GM23338 (cell line): Measurements from ENCODE around the gene UBAC2. TPM values are rescaled to one million over a fixed set of nuclear protein-coding genes. Genes with fewer than 3 reads are reported as not detected.

Experiments used
- ATAC-seq: fragments of 200-7000 bp; cut with Tn5 transposase; 3 replicates; pipeline ENCODE4 v1.9.1; 2020
- DNase-seq: peaks from one replicate; pipeline ENCODE4 v3.0.0-alpha.2; 2015; ENCODE audit warnings: low spot score
- H2AFZ ChIP-seq: fragments of 200-600 bp; sonication (generic); 2 replicates; pipeline ENCODE4 v1.8.0; 2016; ENCODE audit warnings: antibody characterized with exemption, mild to moderate bottlenecking, moderate library complexity
- H3F3A ChIP-seq: fragments of 200-600 bp; sonication (generic); replicated peaks from 2 replicates; pipeline ENCODE4 v1.8.0; 2017; ENCODE audit warnings: antibody characterized with exemption, mixed run types, low read depth
- H3K27ac ChIP-seq: fragments of 200-600 bp; sonication (generic); 2 replicates; pipeline ENCODE4 v1.6.1; 2016; ENCODE audit warnings: low read depth
- H3K27me3 ChIP-seq: fragments of 200-600 bp; sonication (generic); 2 replicates; pipeline ENCODE4 v1.8.0; 2016; ENCODE audit warnings: mild to moderate bottlenecking, mixed run types, moderate library complexity; ENCODE audit not compliant: insufficient read depth
- H3K36me3 ChIP-seq: fragments of 200-600 bp; sonication (generic); 2 replicates; pipeline ENCODE4 v1.8.0; 2016; ENCODE audit warnings: mild to moderate bottlenecking; ENCODE audit not compliant: insufficient read depth
- H3K4me1 ChIP-seq: fragments of 200-600 bp; sonication (generic); 2 replicates; pipeline ENCODE4 v1.8.0; 2016; ENCODE audit warnings: mild to moderate bottlenecking, moderate library complexity; ENCODE audit not compliant: insufficient read depth
- H3K4me2 ChIP-seq: fragments of 200-600 bp; sonication (generic); 2 replicates; pipeline ENCODE4 v1.7.1; 2017; ENCODE audit warnings: mixed run types
- H3K4me3 ChIP-seq: fragments of 200-600 bp; sonication (generic); 2 replicates; pipeline ENCODE4 v1.6.1; 2016; ENCODE audit warnings: mixed run types
- H3K79me2 ChIP-seq: fragments of 200-600 bp; sonication (generic); replicated peaks from 2 replicates; pipeline ENCODE4 v1.8.0; 2017; ENCODE audit warnings: mild to moderate bottlenecking; ENCODE audit not compliant: insufficient read depth
- H3K9me2 ChIP-seq: fragments of 200-600 bp; sonication (generic); 2 replicates; pipeline ENCODE4 v1.8.0; 2017; ENCODE audit not compliant: insufficient read depth
- H4K20me1 ChIP-seq: fragments of 200-600 bp; sonication (generic); replicated peaks from 2 replicates; pipeline ENCODE4 v1.8.0; 2017; ENCODE audit warnings: mild to moderate bottlenecking; ENCODE audit not compliant: insufficient read depth
- H3K27ac Mint-ChIP-seq: 2 replicates; pipeline ENCODE4 v1.8.0; 2020; ENCODE audit warnings: inconsistent platforms, mild to moderate bottlenecking, moderate library complexity, mixed read lengths
- H3K27me3 Mint-ChIP-seq: 3 replicates; pipeline ENCODE4 v1.8.0; 2022; ENCODE audit warnings: low read depth, mild to moderate bottlenecking, moderate library complexity, mixed read lengths, inconsistent platforms; ENCODE audit not compliant: insufficient read depth, poor library complexity
- H3K36me3 Mint-ChIP-seq: 3 replicates; pipeline ENCODE4 v1.8.0; 2021; ENCODE audit warnings: low read depth, mild to moderate bottlenecking, inconsistent platforms, moderate library complexity, mixed read lengths
- H3K4me1 Mint-ChIP-seq: 3 replicates; pipeline ENCODE4 v1.8.0; 2020; ENCODE audit warnings: mild to moderate bottlenecking, inconsistent platforms, mixed read lengths
- H3K4me3 Mint-ChIP-seq: 3 replicates; pipeline ENCODE4 v1.8.0; 2021; ENCODE audit warnings: moderate library complexity, mild to moderate bottlenecking, inconsistent platforms, mixed read lengths
- H3K9me3 Mint-ChIP-seq: 3 replicates; pipeline ENCODE4 v1.8.0; 2020; ENCODE audit warnings: moderate library complexity, mild to moderate bottlenecking, inconsistent platforms, mixed read lengths
- CREB1 ChIP-seq: fragments of 250-450 bp; sonication (Bioruptor Pico); IDR thresholded peaks from 2 replicates; pipeline ENCODE4 v1.5.0; 2020; ENCODE audit warnings: low read depth, mild to moderate bottlenecking, moderate library complexity
- EZH2 ChIP-seq: fragments of 200-600 bp; sonication (generic); IDR thresholded peaks from one replicate; pipeline ENCODE4 v1.8.0; 2017; ENCODE audit warnings: antibody characterized with exemption, mild to moderate bottlenecking, low read depth; ENCODE audit not compliant: unreplicated experiment
- EZH2phosphoT487 ChIP-seq: fragments of 200-600 bp; sonication (generic); IDR thresholded peaks from one replicate; pipeline ENCODE4 v1.8.1; 2018; ENCODE audit warnings: antibody characterized with exemption; ENCODE audit not compliant: unreplicated experiment
- JUNB ChIP-seq: IDR thresholded peaks from one replicate; pipeline ENCODE4 v1.6.1; 2016; ENCODE audit warnings: antibody characterized with exemption; ENCODE audit not compliant: unreplicated experiment
- POLR2AphosphoS5 ChIP-seq: IDR thresholded peaks from 2 replicates; pipeline ENCODE4 v1.6.1; 2016; ENCODE audit warnings: antibody characterized with exemption, low read depth
- REST ChIP-seq: IDR thresholded peaks from one replicate; pipeline ENCODE4 v1.6.1; 2018; ENCODE audit warnings: antibody characterized with exemption; ENCODE audit not compliant: unreplicated experiment
- STAT1 ChIP-seq: IDR thresholded peaks from one replicate; pipeline ENCODE4 v1.6.1; 2016; ENCODE audit warnings: antibody characterized with exemption; ENCODE audit not compliant: unreplicated experiment
- ZNF331 ChIP-seq: fragments of 250-450 bp; sonication (Bioruptor Pico); IDR thresholded peaks from 2 replicates; pipeline ENCODE4 v1.5.0; 2020; ENCODE audit warnings: low read depth, mild to moderate bottlenecking, moderate library complexity
- ZNF462 ChIP-seq: fragments of 250-450 bp; sonication (Bioruptor Pico); IDR thresholded peaks from 2 replicates; pipeline ENCODE4 v1.5.0; 2020; ENCODE audit warnings: mild to moderate bottlenecking, moderate library complexity
- polyA plus RNA-seq: library from polyadenylated mRNA; unstranded; fragments of >200 nt; fragmentation: Nextera tagmentation; extraction: Ambion mirVana; gene quantifications from 2 replicates; pipeline ENCODE4 v1.2.1, GENCODE V29; 2016
- total RNA-seq: library from RNA; depleted of rRNA; stranded (reverse); fragments of >200 nt; shearing (Covaris generic); gene quantifications from 2 replicates; pipeline ENCODE4 v1.2.3, GENCODE V29; 2014

Gene UBAC2
- total and polyA plus RNA-seq, 2 experiments from 2014 or later, result 37.9 to 76.9 TPM

GRCh38 chr13:99330942-99331341, 130.3 kb downstream of the UBAC2 start (continued):
- no peak for TF ChIP-seq ZNF462 (CRISPR knock-in tag)
- TF ChIP-seq EZH2, result no peak
- no peak for TF ChIP-seq REST
- TF ChIP-seq STAT1, result no peak
- TF ChIP-seq POLR2AphosphoS5, result no peak

GRCh38 chr13:99331881-99332293, 131.2 kb downstream of the UBAC2 start:
- TF ChIP-seq POLR2AphosphoS5 (no peak), EZH2phosphoT487 (no peak), JUNB (no peak), ZNF331 (CRISPR knock-in tag) (no peak), CREB1 (CRISPR knock-in tag) (no peak)
- Mint-ChIP-seq H3K4me1 (peaks cover 13% of the 10 kb centered on the region), H3K27ac (peak overlapping the region; percentile 25; the same call in 1 of the 2 replicates)

More at GRCh38 chr13:99331881-99332293, 131.2 kb downstream of the UBAC2 start:
- no peaks in the 10 kb centered on the region for H4K20me1 ChIP-seq
- H3K9me3 Mint-ChIP-seq, result no peaks in the 10 kb centered on the region
- no peaks in the 10 kb centered on the region for H3F3A ChIP-seq
- H3K27ac ChIP-seq, result no peak overlapping the region
- no peaks in the 10 kb centered on the region for H3K36me3 Mint-ChIP-seq
- no peak overlapping the region for H3K4me3 Mint-ChIP-seq
- no peak for DNase-seq
- no peak overlapping the region for H3K4me2 ChIP-seq
- H3K4me3 ChIP-seq, result no peak overlapping the region
- H3K27me3 ChIP-seq, result no peaks in the 10 kb centered on the region
- H2AFZ ChIP-seq, result no peak overlapping the region
- 0 out of 2 replicates have a peak, but pooled peaks cover 4% of the 10 kb centered on the region for H3K79me2 ChIP-seq
- H3K36me3 ChIP-seq, result no peaks in the 10 kb centered on the region
- H3K27me3 Mint-ChIP-seq, result no peaks in the 10 kb centered on the region
- ATAC-seq, result no peak
- peaks cover 2% of the 10 kb centered on the region; the same call in 1 of the 2 replicates for H3K4me1 ChIP-seq
- H3K9me2 ChIP-seq, result no peaks in the 10 kb centered on the region
